22Rv1 (cell line): ENCODE measurements around the gene SUPV3L1.
"Not testable (repeated sequence)": the region's sequence is repeated elsewhere in the genome, so short reads cannot be mapped to it uniquely, and the experiment has no call there.

Experiments
- CTCF ChIP-seq: fragments of 450-650 bp; IDR thresholded peaks from 2 replicates; pipeline ENCODE4 v1.5.1; 2017; ENCODE audit warnings: mild to moderate bottlenecking
- ZFX ChIP-seq: fragments of 450-650 bp; IDR thresholded peaks from 2 replicates; pipeline ENCODE4 v1.6.1; 2017; ENCODE audit warnings: antibody characterized with exemption, borderline replicate concordance

DNA sequence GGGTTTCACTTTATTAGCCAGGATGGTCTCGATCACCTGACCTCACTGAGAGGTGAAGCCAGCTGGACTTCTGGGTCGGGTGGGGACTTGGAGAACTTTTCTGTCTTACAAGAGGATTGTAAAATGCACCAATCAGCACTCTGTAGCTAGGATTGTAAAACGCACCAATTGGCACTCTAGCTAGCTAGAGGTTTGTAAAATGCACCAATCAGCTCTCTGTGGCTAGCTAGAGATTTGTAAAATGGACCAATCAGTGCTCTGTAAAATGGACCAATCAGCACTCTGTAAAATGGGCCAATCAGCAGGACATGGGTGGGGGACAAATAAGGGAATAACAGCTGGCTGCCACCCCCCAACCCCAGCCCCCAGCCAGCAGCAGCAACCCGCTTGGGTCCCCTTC is 4.7 kb upstream of the SUPV3L1 start:
- not testable (repeated sequence) for TF ChIP-seq CTCF, ZFX
